BLaER1 treated with 17β-estradiol and CSF1 and Interleukin-3, amounts not matched to agents 10 nM and 100 nM (cell line): ENCODE measurements around the gene CCDC120.

Source experiments
- H3K27ac ChIP-seq, 11 experiments: shearing (Covaris generic); formaldehyde crosslinking; 2 replicates each; pipeline ENCODE4 v1.8.1; 2022
- H3K27me3 ChIP-seq, 11 experiments: shearing (Covaris generic); formaldehyde crosslinking; 2 replicates each; pipeline ENCODE4 v1.8.1; 2022
- H3K36me3 ChIP-seq, 11 experiments: shearing (Covaris generic); formaldehyde crosslinking; 2 replicates each; pipeline ENCODE4 v1.8.1; 2022
- H3K4me1 ChIP-seq, 10 experiments: shearing (Covaris generic); formaldehyde crosslinking; 2 replicates each; pipeline ENCODE4 v1.8.1; 2022
- H3K4me2 ChIP-seq, 11 experiments: shearing (Covaris generic); formaldehyde crosslinking; 2 replicates each; pipeline ENCODE4 v1.8.1; 2022
- H3K4me3 ChIP-seq, 10 experiments: shearing (Covaris generic); formaldehyde crosslinking; 2 replicates each; pipeline ENCODE4 v1.8.1; 2022
- H3K9ac ChIP-seq, 11 experiments: shearing (Covaris generic); formaldehyde crosslinking; 2 replicates each; pipeline ENCODE4 v1.8.1; 2022
- H3K9me3 ChIP-seq, 11 experiments: shearing (Covaris generic); formaldehyde crosslinking; replicated peaks in 1 of 11; 2 replicates each; pipeline ENCODE4 v1.8.1; 2022
- H4K20me1 ChIP-seq, 11 experiments: shearing (Covaris generic); formaldehyde crosslinking; 2 replicates each; pipeline ENCODE4 v1.8.1; 2022
- Cebpa-rat ChIP-seq, 11 experiments: shearing (Covaris generic); IDR thresholded peaks; 2 replicates each; pipeline ENCODE4 v1.8.1; 2022

Gene CCDC120

GRCh38 chrX:49066278-49066677 is 7.5 kb downstream of the CCDC120 start:
- Histone ChIP-seq H3K27me3 (peaks cover 0 to 81% (median 21%) of the 10 kb centered on the region in 11 experiments; a peak in 16 of 22 replicates), H3K9me3 (no peaks in the 10 kb centered on the region), H3K4me1 (no peaks in the 10 kb centered on the region), H3K36me3 (peaks cover 0 to 21% (median 4%) of the 10 kb centered on the region in 11 experiments; a peak in 6 of 22 replicates), H3K4me2 (no peak overlapping the region), H3K27ac (no peak overlapping the region), H4K20me1 (peaks cover 0 to 31% (median 0%) of the 10 kb centered on the region in 11 experiments; a peak in 5 of 22 replicates), H3K4me3 (no peak overlapping the region), H3K9ac (no peak overlapping the region)
- TF ChIP-seq Cebpa-rat (IDR thresholded peaks at IDR 0.05): no peak

GRCh38 chrX:49066690-49067089 is 7.9 kb downstream of the CCDC120 start:
- no peaks in the 10 kb centered on the region for H3K4me1 ChIP-seq
- H3K4me3 ChIP-seq: no peak overlapping the region
- no peak overlapping the region for H3K9ac ChIP-seq
- H3K27me3 ChIP-seq: peaks cover 0 to 79% (median 21%) of the 10 kb centered on the region in 11 experiments; a peak in 15 of 22 replicates
- no peaks in the 10 kb centered on the region; a peak in 1 of 22 replicates for H3K9me3 ChIP-seq
- peaks cover 0 to 31% (median 0%) of the 10 kb centered on the region in 11 experiments; a peak in 5 of 22 replicates for H4K20me1 ChIP-seq
- peaks cover 0 to 21% (median 4%) of the 10 kb centered on the region in 11 experiments; a peak in 6 of 22 replicates for H3K36me3 ChIP-seq
- no peak overlapping the region for H3K4me2 ChIP-seq
- no peak for TF ChIP-seq Cebpa-rat (IDR thresholded peaks at IDR 0.05)
- H3K27ac ChIP-seq: no peak overlapping the region

- peaks cover 0 to 72% (median 14%) of the 10 kb centered on the region in 11 experiments; a peak in 13 of 22 replicates for H3K27me3 ChIP-seq
- TF ChIP-seq Cebpa-rat (IDR thresholded peaks at IDR 0.05): no peak
- peaks cover 0 to 16% (median under 1%) of the 10 kb centered on the region in 11 experiments; a peak in 6 of 22 replicates for H3K36me3 ChIP-seq
- H3K27ac ChIP-seq: no peak overlapping the region
- H3K9me3 ChIP-seq: peaks cover 0 to 7% (median 0%) of the 10 kb centered on the region in 11 experiments; a peak in 3 of 22 replicates
- no peak overlapping the region for H3K4me2 ChIP-seq
- no peak overlapping the region for H3K9ac ChIP-seq
- peaks cover 4 to 7% (median 5%) of the 10 kb centered on the region in 10 experiments; a peak in 18 of 20 replicates for H3K4me1 ChIP-seq
- peaks cover 0 to 37% (median 0%) of the 10 kb centered on the region in 11 experiments; a peak in 8 of 22 replicates for H4K20me1 ChIP-seq
- no peak overlapping the region for H3K4me3 ChIP-seq
Measured at GRCh38 chrX:49067285-49068120, 8.7 kb downstream of the CCDC120 start.

- TF ChIP-seq Cebpa-rat (IDR thresholded peaks at IDR 0.05): no peak
- Histone ChIP-seq H3K4me1 (peaks cover 8 to 15% (median 13%) of the 10 kb centered on the region in 10 experiments; a peak in 19 of 20 replicates), H3K4me3 (no peak overlapping the region), H3K36me3 (peaks cover 0 to 16% (median 0%) of the 10 kb centered on the region in 11 experiments; a peak in 4 of 22 replicates), H3K27me3 (peaks cover 0 to 64% (median 8%) of the 10 kb centered on the region in 11 experiments; a peak in 13 of 22 replicates), H3K4me2 (no peak overlapping the region), H4K20me1 (peaks cover 0 to 33% (median 0%) of the 10 kb centered on the region in 11 experiments; a peak in 8 of 22 replicates), H3K9me3 (peaks cover 0 to 14% (median 0%) of the 10 kb centered on the region in 11 experiments; a peak in 4 of 22 replicates), H3K9ac (no peak overlapping the region), H3K27ac (no peak overlapping the region)
Measured at GRCh38 chrX:49069038-49069437, 10.2 kb downstream of the CCDC120 start.

GRCh38 chrX:49070988-49071387 is 12.2 kb downstream of the CCDC120 start:
- H3K36me3 ChIP-seq: peaks cover 0 to 10% (median 0%) of the 10 kb centered on the region in 11 experiments; a peak in 3 of 22 replicates
- H3K4me1 ChIP-seq: peaks cover 16 to 21% (median 20%) of the 10 kb centered on the region in 10 experiments; a peak in 19 of 20 replicates
- no peak overlapping the region for H3K4me2 ChIP-seq
- H3K9me3 ChIP-seq: peaks cover 0 to 17% (median 0%) of the 10 kb centered on the region in 11 experiments; a peak in 4 of 22 replicates
- no peak overlapping the region for H3K9ac ChIP-seq
- no peak for TF ChIP-seq Cebpa-rat (IDR thresholded peaks at IDR 0.05)
- no peak overlapping the region for H3K27ac ChIP-seq
- peaks cover 0 to 19% (median 0%) of the 10 kb centered on the region in 11 experiments; a peak in 7 of 22 replicates for H4K20me1 ChIP-seq
- no peak overlapping the region for H3K4me3 ChIP-seq
- peaks cover 0 to 50% (median 7%) of the 10 kb centered on the region in 11 experiments; a peak in 11 of 22 replicates for H3K27me3 ChIP-seq

- peaks cover 0 to 50% (median 10%) of the 10 kb centered on the region in 11 experiments; a peak in 14 of 22 replicates for H3K27me3 ChIP-seq
- H3K27ac ChIP-seq: peak overlapping the region in 1 of 11 experiments; percentile 25; a peak in 2 of 22 replicates
- TF ChIP-seq Cebpa-rat (IDR thresholded peaks at IDR 0.05): no peak
- H3K4me3 ChIP-seq: peak overlapping the region; percentile 62 to 77 (median 74); a peak in 15 of 20 replicates
- peaks cover 16 to 21% (median 20%) of the 10 kb centered on the region in 10 experiments; a peak in 19 of 20 replicates for H3K4me1 ChIP-seq
- H3K9ac ChIP-seq: peak overlapping the region in 9 of 11 experiments; percentile 59 to 81 (median 77); a peak in 14 of 22 replicates
- peaks cover 0 to 17% (median 0%) of the 10 kb centered on the region in 11 experiments; a peak in 4 of 22 replicates for H3K9me3 ChIP-seq
- H3K4me2 ChIP-seq: peak overlapping the region; percentile 67 to 87 (median 79)
- peaks cover 0 to 19% (median 0%) of the 10 kb centered on the region in 11 experiments; a peak in 6 of 22 replicates for H4K20me1 ChIP-seq
- peaks cover 0 to 11% (median 7%) of the 10 kb centered on the region in 11 experiments; a peak in 7 of 22 replicates for H3K36me3 ChIP-seq
Measured at GRCh38 chrX:49071877-49072711, 13.3 kb downstream of the CCDC120 start.

- Histone ChIP-seq H3K4me1 (peaks cover 16 to 21% (median 20%) of the 10 kb centered on the region in 10 experiments; a peak in 19 of 20 replicates), H3K27ac (peak overlapping the region in 4 of 11 experiments; percentile 25 to 75 (median 72); a peak in 2 of 22 replicates), H3K9ac (peak overlapping the region in 10 of 11 experiments; percentile 54 to 81 (median 76); a peak in 17 of 22 replicates), H3K36me3 (peaks cover 0 to 17% (median 7%) of the 10 kb centered on the region in 11 experiments; a peak in 6 of 22 replicates), H3K9me3 (peaks cover 0 to 17% (median 0%) of the 10 kb centered on the region in 11 experiments; a peak in 4 of 22 replicates), H4K20me1 (peaks cover 0 to 19% (median 0%) of the 10 kb centered on the region in 11 experiments; a peak in 6 of 22 replicates), H3K27me3 (peaks cover 0 to 50% (median 16%) of the 10 kb centered on the region in 11 experiments; a peak in 15 of 22 replicates), H3K4me2 (peak overlapping the region; percentile 67 to 87 (median 79)), H3K4me3 (peak overlapping the region; percentile 62 to 77 (median 74))
- TF ChIP-seq Cebpa-rat (IDR thresholded peaks at IDR 0.05): no peak
Measured at GRCh38 chrX:49072712-49073095, 13.9 kb downstream of the CCDC120 start.
